Measurements from ENCODE around the gene UBR4.

- no peak for TF ChIP-seq CTCF (IDR thresholded peaks at IDR 0.05; ENCODE audit: low read depth, low read length, poor library complexity, severe bottlenecking)
- no peak for TF ChIP-seq EZH2phosphoT487 (IDR thresholded peaks at IDR 0.05; ENCODE audit: borderline replicate concordance, low read length)
These were observed 128.7 kb downstream of the UBR4 start for GRCh38 chr1:19081218-19081893.

Measured in DOHH2 (cell line).